M059J (cell line): ENCODE results near the gene LRP6. TPM values are rescaled to one million over a fixed set of nuclear protein-coding genes. Genes with fewer than 3 reads are reported as not detected.

Experiments
- DNase-seq: peaks from one replicate; pipeline ENCODE4 v3.0.0-alpha.2; 2012; ENCODE audit warnings: low read depth
- total RNA-seq: library from RNA; depleted of rRNA; stranded (reverse); fragments of >200 nt; shearing (Covaris generic); gene quantifications from 2 replicates; pipeline ENCODE4 v1.2.3, GENCODE V29; 2014

The LRP6 gene
- total RNA-seq, 1 experiment from 2014 or later: 13.0 TPM

DNA sequence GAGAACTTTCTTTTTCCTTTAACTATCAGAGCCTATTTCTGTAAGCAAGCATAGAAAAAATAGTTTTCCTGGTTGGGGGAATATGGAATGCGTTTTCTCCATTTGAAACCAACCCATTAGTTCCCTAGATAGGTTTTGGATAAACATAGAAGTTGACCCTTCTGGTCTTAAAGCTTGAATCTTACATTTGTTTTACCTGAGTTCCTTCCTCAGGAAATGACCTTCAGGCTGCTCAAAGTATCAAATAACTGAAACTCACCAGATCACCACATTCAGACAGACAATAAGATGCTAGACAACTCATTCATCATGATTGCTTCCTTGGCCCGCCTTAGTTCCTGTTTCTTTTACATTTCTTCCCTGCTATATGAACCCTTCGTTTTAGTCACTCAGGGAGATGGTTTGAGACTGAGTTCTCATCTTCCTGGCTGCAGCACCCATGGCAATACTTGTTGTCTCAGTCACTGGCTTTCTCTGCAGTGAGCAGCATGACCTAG is 52.2 kb downstream of the LRP6 start:
- peak; percentile 43 for DNase-seq

DNA sequence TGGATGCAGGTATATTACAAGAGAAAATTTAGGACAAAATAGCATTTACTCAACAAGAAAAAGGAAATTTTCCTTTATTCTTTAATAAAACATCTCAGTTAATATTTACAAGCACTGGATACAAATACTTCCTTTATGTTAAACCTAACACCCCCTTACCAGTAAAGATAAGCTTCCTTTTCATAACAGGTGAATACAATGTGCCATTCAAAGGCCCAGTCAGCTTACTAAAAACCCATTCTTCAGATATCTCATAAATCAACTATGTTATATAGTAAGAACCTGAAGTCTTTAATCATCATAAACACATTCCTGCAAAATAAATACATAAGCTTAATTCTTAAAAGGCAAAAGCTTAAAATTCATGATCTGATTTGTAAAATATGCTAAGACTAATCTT is 52.6 kb downstream of the LRP6 start:
- no peak for DNase-seq

DNA sequence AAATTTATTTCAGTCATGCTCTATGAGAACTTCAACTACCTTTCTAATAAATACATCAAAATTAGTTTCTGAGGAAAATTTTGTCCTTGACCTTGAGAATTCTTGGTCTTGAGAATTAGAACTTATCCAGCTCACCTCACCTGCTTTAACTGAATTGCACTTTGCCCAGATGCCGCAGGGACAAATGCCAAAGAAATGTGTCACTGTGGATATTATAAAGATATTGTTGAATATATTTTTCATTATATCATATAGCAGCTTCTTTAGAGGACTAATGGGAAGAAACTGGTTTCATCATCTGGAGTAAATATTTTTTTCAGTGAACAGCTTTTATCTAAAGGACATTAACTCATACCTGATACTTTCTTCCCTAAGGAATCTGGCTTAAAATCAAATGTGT is 54.1 kb downstream of the LRP6 start:
- DNase-seq: no peak

DNA sequence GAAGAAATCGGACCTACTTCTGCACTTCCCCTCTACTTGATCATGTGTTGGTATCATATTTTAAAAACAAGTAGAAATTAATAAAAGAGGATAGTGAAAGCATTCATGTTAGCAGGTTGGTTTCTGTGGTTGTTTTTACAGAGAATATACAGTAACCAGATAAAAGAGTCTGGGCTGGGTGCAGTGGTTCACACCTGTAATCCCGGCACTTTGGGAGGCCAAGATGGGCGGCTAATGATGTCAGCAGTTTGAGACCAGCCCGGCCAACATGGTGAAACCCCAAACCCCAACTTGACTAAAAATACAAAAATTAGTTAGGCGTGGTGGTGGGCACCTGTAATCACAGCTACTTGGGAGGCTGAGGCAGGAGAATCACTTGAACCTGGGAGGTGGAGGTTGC is 55.9 kb downstream of the LRP6 start:
- no peak for DNase-seq

DNA sequence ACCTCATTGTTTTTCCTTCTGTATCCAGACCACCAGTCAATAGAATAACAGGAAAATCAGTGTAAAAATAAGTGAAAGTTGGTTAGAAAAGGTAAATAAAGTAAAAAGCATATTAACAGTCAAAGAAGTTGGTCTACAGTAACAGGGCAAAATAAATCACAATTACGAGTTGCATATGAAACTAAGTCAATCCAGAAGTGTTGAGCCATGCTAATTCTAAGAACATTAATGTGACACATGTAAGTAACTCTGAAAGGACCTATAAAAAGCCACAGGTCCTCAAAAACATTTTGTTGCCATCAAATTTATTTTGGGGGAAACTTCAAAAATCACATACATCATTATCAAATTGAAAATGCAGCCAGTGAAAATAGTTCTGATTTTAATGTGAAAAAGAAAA is 56.4 kb downstream of the LRP6 start:
- no peak for DNase-seq

DNA sequence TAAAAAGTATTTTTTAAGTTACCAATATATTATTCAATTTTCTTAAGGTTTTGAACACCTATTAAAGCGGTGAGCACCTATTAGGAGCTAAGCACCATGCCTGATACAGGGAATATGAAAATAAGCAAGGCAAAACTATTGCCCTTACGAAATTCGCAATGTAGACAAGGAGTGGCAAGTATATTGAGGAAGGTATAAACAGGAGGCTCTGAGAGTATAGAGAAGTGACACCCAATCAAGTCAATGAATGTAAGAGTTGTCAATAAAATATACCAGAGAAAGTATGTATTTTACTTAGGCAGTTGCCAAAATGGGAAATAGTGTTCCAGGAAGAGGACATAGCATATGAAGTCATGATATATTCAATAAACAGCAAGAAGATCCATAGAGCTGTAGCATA is 57.2 kb downstream of the LRP6 start:
- DNase-seq: no peak

DNA sequence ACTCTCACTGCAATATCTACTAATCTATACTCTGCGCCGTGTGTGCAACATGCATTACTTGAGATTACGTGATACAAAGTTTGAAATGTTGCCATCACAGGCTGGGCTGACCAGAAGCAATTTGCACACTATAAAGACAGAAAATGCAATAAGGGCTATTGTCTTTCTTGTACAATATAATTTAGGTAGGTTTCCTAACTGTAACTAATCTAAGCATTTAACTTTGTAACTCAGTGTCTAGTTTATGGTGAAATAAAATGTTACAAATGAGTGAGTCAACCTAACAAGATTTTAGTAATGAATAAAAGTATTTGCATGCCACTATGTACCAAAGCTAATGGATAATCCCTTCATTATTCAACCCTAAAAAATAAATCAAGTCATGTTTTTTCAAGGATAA is 57.8 kb downstream of the LRP6 start:
- DNase-seq: no peak

DNA sequence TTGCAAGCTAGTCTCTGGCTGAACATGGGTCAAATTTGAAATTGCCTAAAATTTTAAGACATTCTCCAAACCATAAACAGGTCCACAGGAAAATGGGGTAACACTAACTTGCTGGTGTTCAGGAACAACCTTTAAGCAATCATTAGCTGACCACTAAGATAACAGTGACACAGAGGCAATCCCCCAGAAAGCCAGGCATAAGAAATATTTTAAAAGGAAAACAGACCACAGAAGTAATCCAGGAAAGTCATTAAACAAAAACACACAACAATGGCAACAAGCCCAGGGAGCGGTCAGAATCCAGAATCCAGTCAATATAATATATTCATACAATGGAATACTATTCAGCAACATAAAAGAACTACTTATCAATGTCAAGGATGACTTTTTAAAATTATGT is 59.1 kb downstream of the LRP6 start:
- peak; percentile 57 for DNase-seq

DNA sequence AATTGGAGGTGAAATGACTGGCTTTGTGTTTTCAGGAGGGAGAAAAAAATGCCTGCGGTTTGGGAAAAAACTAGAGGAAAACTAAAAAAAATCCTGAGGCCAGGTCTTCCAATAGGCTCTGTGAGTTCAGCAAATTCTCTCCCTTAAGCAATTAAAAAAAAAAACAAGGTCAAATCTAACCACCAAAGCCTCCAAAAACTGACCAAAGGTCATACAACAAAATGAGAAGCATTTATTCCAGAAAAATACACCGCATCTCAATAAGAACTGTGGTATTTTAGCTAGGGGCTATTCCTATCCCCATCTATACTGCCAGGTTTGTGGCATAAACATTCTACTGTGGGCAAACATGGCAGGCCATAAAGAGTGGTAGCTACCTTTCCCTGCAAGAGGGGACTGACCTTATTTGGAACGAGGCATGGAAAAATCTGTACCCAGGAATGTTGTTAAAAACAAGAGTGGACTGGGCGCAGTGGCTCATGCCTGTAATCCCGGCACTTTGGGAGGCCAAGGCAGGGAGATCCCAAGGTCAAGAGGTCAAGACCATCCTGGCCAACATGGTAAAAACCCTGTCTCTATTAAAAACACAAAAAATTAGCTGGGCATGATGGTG is 60.0 kb downstream of the LRP6 start:
- DNase-seq: peak; percentile 76

DNA sequence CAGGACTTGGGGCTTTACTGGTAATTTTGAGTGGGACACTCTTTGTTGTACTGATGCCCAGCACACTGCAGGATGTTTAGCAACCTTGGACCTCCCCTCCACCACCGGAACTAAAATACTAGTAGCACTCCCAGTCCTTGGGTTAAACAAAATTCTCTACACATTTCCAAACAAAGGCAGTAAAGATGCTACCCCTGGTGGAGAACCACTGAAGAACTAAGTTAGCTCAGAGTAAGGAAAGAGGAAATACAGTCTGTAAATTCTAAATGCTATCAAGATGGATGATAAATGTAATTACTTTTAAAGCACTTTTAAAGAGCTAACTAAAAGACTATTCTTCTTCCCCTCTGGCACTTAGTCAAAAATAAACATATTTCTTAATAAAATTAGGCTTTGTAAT is 64.1 kb downstream of the LRP6 start:
- DNase-seq: no peak

DNA sequence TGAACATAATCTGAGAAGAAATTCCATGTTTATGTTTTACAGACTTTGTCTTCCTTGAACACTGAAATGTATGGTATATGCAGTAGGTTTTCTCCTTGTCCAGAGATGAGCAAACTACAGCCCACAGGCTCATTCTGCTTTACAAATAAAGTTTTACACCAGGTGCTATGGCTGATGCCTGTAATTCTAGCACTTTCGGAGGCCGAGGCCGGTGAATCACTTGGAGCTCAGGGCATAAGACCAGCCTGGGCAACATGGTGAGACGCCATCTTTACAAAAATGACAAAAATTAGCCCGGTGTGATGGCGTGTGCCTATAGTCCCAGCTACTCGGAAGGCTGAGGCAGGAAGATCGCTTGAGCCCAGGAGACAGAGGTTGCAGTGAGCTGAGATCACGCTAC is 64.7 kb downstream of the LRP6 start:
- DNase-seq: no peak

DNA sequence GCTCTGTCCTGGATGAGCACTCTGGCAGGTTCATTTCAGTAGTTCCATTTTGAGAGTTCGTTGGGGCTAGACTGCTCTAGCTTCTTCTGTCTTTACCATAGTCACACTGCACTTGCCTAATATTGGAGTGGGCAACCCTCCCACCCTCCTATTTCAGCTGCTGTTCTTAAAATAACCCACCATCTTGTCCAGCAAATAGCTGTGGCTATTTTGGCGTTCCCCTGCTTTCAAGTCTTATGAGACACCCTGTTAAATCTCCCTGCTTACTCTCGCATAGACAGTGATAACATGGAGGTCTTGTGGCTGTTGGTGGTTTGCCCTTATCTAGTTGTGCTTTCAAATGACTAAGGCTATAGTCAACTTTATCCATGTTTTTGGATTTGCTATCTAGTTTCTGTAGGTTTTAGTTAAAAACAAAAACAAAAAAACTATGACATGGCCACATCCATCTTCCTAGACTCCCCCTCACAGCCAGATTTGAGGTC is 65.5 kb downstream of the LRP6 start:
- no peak for DNase-seq

DNA sequence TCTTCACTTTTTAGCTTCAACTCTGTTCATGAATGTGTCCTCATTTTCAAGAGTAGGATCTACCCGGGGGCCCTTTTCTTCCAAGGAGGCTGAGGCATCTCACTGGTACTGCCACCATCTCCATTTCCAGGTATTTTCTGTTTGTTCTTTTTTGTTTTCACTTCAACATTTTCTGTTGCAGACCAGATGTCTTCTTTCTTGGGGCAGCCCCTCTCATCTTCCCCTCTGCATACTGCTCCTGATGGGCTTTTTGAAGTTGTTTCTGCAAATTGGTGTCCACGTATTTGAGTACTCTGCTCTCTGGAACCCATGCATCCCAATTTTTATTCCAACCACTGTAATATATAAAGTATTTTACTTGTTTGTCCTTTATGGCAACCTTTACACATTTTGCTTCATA is 66.5 kb downstream of the LRP6 start:
- DNase-seq: no peak

DNA sequence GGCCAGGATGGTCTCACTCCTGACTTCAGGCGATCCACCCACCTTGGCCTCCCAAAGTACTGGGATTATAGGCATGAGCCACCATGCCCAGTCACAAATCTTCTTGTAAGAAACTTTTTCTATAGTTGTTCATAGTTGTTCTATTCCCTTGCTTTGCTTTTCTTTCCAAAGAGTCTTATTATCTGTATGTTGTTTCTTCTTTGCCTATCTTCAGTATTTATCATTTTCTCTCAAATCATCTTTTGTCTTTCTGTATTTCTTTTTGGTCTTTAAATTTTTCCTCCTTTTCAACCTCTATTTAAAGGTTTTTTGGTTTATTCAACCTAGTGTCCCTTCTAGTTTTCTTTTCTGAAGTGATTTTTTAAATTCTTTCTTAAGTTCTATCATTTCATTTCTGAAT is 68.7 kb downstream of the LRP6 start:
- DNase-seq: no peak

DNA sequence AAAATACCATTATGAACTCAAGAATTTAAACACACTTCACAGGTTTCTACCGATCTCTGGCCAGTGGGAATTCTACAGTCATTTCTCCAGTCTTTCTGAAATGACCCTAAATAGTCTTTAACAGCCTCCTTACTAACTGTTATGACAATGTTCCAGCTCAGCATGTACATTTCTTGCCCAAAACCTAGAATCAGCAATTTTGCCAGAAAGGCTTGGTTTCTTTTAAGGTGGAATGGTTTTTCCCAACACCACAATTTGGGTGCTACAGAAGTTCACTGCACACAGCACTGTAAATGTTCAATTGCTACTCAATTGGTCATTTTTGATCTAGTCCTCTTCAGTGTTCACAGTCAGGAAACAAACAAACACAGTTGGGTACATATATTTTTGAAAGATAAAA is 69.7 kb downstream of the LRP6 start:
- DNase-seq: no peak

DNA sequence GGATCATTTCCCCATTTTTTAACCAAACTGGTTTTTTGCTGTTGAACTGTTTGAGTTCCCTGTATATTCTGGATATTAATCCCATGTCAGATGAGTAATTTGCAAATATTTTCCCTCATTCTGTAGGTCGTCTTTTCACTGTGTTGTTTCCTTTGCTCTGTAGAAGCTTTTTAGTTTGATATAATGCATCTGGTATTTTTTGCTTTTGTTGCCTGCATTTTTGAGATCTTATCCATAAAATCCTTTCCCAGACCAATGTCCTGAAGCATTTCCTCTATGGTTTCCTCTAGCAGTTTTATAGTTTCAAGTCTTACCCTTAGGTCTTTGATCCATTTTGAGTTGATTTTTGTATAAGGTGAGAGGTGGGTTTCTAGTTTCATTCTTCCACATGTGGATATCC is 71.3 kb downstream of the LRP6 start:
- peak; percentile 30 for DNase-seq

DNA sequence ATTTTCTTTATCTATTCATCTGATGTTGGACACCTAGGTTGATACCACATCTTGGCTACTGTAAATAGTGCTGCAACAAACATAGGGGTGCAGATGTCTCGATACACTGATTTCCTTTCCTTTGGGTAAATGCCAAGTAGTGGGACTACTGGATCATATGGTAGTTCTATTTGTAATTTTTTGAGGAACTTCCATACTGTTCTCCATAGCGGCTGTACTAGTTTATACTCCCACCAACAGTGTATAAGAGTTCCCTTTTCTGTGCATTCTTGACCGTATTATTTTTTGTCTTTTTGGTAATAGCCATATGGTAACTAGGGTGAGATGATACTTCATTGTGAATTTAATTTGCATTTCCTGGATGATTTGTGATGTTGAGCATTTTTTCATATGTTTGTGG is 71.8 kb downstream of the LRP6 start:
- no peak for DNase-seq

DNA sequence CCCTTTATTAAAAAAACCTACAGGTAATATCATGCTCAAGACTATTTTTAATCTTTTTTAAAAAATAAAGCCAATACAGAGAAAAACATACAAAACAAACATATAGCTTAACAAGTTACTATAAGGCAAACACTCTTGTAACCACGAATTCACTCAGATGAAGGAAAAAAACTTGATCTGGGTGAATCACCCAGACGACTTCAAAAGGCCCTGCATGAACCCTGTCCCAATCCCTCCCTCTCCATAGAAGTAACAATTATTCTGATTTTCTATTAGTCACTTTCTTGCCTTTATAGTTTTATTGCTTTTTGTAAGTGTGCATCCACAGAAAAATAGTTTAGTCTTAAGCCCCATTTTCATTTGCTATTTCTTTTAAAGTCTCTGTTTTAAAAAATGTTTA is 72.6 kb downstream of the LRP6 start:
- DNase-seq: peak; percentile 66

DNA sequence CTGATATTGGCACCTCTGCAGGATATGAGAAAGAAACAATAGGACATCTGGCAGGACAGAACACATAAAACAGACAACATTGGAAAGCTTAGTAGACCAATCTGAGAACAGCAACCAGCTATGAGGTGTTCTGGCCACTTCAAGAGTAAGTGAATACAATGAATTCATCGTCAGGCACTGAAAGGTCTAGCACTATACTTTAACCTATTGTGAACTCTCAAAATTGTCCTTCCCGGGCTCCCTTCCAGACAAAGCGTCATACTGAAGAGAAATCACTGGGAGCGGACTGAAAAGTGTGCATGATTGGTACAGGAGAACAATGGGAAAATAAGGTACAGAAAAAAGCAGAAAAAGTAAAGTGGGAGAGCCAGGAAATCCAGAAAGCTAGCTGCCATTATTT is 75.8 kb downstream of the LRP6 start:
- peak; percentile 12 for DNase-seq

DNA sequence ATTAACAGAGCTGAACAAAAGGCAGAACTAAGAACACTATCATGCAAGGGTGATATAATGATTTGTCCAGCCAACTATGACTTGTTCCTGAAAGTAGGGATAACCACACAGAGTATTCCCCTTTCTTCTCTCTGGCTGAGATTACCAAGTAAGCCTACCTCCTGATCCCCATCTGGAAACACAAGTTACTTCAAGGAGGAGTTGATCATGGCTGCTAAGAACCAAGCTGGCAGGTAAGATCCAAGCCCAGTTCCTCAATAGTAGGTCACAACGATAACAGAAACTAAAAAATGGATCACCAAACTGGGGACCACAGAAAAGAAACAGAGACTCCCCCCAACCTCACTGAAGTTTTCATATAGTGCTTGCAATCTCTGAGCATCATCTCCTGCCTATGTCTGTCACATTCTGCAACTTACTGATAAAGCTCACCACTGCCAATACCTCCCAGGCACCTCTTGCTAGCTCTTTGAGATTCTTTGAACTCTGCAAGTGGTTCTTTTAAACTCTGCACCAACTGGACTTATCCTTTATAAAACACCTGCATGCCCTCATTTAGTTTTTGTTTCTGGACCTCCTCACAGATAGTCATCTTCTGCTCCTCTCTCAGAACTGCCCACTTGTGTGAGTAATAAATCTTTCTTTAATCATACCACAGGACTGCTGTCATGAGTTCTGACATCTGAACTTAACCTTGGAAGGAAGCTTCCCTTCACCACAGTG is 76.6 kb downstream of the LRP6 start:
- peak; percentile 38 for DNase-seq

DNA sequence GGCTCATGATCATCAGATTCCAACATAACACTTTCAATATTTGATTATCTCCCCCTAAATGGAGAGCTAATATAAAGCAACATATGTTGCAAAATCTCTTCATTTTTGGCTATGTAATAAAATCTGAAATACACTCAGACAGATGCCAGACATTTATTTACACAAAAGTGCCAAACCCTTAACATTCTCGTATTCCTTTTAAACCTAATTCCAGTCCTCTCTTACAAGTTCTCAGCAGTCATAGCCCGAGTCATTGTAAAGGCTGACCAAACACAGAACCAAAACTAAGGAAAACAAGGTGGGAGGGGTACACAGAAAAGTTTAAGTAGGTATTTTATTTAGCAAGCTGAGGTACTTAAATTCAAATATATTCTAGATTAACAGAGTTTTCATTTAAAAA is 81.4 kb downstream of the LRP6 start:
- DNase-seq: no peak

DNA sequence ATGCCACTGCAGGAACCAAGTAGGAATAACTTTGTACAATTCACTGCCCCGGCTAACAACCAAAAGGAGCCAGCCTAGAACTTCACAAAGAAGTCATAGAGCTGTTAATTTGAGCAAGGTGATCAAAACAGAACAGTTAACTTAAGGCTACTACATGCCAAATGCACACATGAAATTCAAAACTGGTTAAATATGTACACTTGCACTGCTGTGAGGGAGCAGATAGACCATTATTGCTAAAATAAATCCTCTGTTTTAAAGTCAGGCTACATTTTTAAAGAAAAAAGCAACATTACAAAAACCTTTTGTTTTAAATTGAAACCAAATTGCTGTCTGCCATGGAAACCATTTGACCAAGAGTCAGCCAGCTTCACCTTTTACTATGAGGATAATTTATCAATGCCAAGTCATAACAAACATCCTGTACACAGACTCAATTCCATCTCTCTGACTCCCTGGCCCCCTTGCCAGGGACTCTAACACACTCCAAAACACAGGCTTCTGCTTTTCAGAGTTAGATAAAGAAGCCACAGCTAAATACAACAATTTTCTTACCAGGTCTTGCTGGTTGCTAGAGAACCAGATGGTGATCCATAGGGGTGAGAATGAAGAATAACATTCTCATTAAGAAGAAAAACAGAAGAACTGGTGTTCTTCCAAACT is 84.0 kb downstream of the LRP6 start:
- peak; percentile 80 for DNase-seq

DNA sequence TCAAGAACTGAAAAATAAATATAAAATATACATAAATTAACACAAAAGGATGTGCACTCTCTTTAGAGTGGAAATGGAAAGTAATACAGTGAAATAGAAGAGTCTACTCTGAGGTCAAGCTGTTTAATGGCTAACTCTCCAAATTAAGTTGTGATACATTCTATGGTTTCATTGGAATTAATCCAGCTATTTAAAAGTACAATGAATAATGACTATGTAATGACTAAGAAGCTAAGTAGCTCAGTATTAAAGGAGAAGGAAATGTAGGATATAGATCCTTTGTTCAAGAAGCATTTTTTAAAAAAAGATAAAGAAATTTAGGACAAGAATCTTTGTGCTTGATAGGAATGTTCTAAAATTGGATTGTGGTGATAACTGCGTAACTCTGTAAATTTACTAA is 85.3 kb downstream of the LRP6 start:
- DNase-seq: peak; percentile 77
